SK-N-SH treated with all-trans-retinoic acid at 6 μM for 48 hours (cell line): ENCODE data around the gene EIF3I.

Experiments
- ATAC-seq: fragments of 200-7000 bp; cut with Tn5 transposase; 3 replicates; pipeline ENCODE4 v1.9.1; 2020; ENCODE audit warnings: mild to moderate bottlenecking, moderate library complexity
- ARNTL ChIP-seq: fragments of 450-650 bp; formaldehyde crosslinking; IDR thresholded peaks from 2 replicates; pipeline ENCODE4 v1.5.0; 2020; ENCODE audit warnings: low read depth, mild to moderate bottlenecking, moderate library complexity, borderline replicate concordance
- CSDC2 ChIP-seq: fragments of 250-450 bp; sonication (Bioruptor Pico); IDR thresholded peaks from 2 replicates; pipeline ENCODE4 v1.5.0; 2020; ENCODE audit warnings: mild to moderate bottlenecking, moderate library complexity
- ESRRG ChIP-seq: fragments of 250-450 bp; sonication (Bioruptor Pico); IDR thresholded peaks from 2 replicates; pipeline ENCODE4 v1.6.1; 2021; ENCODE audit warnings: mild to moderate bottlenecking
- OSR1 ChIP-seq: fragments of 250-450 bp; sonication (Bioruptor Pico); IDR thresholded peaks from 2 replicates; pipeline ENCODE4 v1.8.0; 2022; ENCODE audit warnings: moderate library complexity, mild to moderate bottlenecking, inconsistent platforms
- PPARA ChIP-seq: fragments of 250-450 bp; sonication (Bioruptor Pico); IDR thresholded peaks from 2 replicates; pipeline ENCODE4 v1.5.0; 2020; ENCODE audit warnings: mild to moderate bottlenecking, borderline replicate concordance
- RARB ChIP-seq: fragments of 250-450 bp; sonication (Bioruptor Pico); IDR thresholded peaks from 2 replicates; pipeline ENCODE4 v1.8.0; 2021; ENCODE audit warnings: mild to moderate bottlenecking, moderate library complexity
- SNAI2 ChIP-seq: fragments of 250-450 bp; sonication (Bioruptor Pico); IDR thresholded peaks from 2 replicates; pipeline ENCODE4 v1.5.0; 2020; ENCODE audit warnings: mild to moderate bottlenecking, moderate library complexity
- TOX ChIP-seq: fragments of 250-450 bp; sonication (Bioruptor Pico); IDR thresholded peaks from 2 replicates; pipeline ENCODE4 v1.8.0; 2021; ENCODE audit warnings: mild to moderate bottlenecking, moderate library complexity, borderline replicate concordance
- ZC3H10 ChIP-seq: fragments of 250-450 bp; sonication (Bioruptor Pico); IDR thresholded peaks from 2 replicates; pipeline ENCODE4 v1.5.1; 2021; ENCODE audit warnings: mild to moderate bottlenecking, moderate library complexity
- ZFP3 ChIP-seq: fragments of 250-450 bp; sonication (Bioruptor Pico); IDR thresholded peaks from 2 replicates; pipeline ENCODE4 v1.5.0; 2020; ENCODE audit warnings: mild to moderate bottlenecking, moderate library complexity
- ZFP30 ChIP-seq: fragments of 450-650 bp; formaldehyde crosslinking; IDR thresholded peaks from 2 replicates; pipeline ENCODE4 v1.5.0; 2022; ENCODE audit warnings: mild to moderate bottlenecking, moderate library complexity
- ZNF565 ChIP-seq: fragments of 450-650 bp; formaldehyde crosslinking; conservative IDR thresholded peaks from 2 replicates; pipeline ENCODE4 v1.5.0; 2020; ENCODE audit warnings: low read depth, mild to moderate bottlenecking, moderate library complexity
- ZNF70 ChIP-seq: fragments of 450-650 bp; formaldehyde crosslinking; IDR thresholded peaks from 2 replicates; pipeline ENCODE4 v1.5.0; 2020; ENCODE audit warnings: mild to moderate bottlenecking, moderate library complexity
- ZNF8 ChIP-seq: fragments of 450-650 bp; formaldehyde crosslinking; IDR thresholded peaks from 2 replicates; pipeline ENCODE4 v1.5.0; 2020; ENCODE audit warnings: mild to moderate bottlenecking, moderate library complexity
- TF ChIP-seq, protein P1 (sequence below): fragments of 250-450 bp; sonication (Bioruptor Pico); IDR thresholded peaks from 2 replicates; pipeline ENCODE4 v1.8.0; 2020; ENCODE audit warnings: mild to moderate bottlenecking, moderate library complexity, borderline replicate concordance
- TF ChIP-seq, protein P2 (sequence below): fragments of 250-450 bp; sonication (Bioruptor Pico); IDR thresholded peaks from 2 replicates; pipeline ENCODE4 v1.5.0; 2020; ENCODE audit warnings: mild to moderate bottlenecking, moderate library complexity
- TF ChIP-seq, protein P3 (sequence below): fragments of 250-450 bp; sonication (Bioruptor Pico); IDR thresholded peaks from 2 replicates; pipeline ENCODE4 v1.8.0; 2021; ENCODE audit warnings: low read depth, mild to moderate bottlenecking, moderate library complexity, borderline replicate concordance
- TF ChIP-seq, protein P4 (sequence below): fragments of 250-450 bp; sonication (Bioruptor Pico); IDR thresholded peaks from 2 replicates; pipeline ENCODE4 v1.5.1; 2021; ENCODE audit warnings: mild to moderate bottlenecking, moderate library complexity

The EIF3I gene

DNA sequence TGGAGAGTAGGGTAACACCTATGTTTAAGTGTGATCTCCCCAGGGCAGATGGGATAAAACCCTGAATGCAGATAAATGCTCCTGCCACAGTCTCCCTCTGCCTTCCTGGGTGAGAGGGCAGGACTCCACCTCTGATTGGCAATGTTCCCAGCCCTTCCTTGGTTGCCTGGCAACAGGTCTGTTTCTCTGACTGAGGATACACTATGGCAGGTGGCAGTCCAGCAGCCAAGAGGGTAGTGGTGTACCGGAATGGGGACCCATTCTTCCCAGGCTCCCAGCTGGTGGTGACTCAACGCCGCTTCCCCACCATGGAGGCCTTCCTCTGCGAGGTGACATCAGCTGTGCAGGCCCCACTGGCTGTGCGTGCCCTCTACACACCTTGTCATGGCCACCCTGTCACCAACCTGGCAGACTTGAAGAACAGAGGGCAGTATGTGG lies 13.3 kb upstream of the EIF3I start, which contains the start of gene DCDC2B:
Gene DCDC2B (plus strand): TSS at position 199 of the 438 bp plus-strand sequence. CDS start 5 bp downstream, at position 204.
- peak; percentile 4; the same call in 2 of the 3 replicates for ATAC-seq
- TF ChIP-seq SNAI2 (CRISPR knock-in tag) (no peak), ARNTL (CRISPR knock-in tag) (no peak), ZNF8 (CRISPR knock-in tag) (0 out of 2 replicates have a peak, but pooled peaks have one; percentile 40), OSR1 (CRISPR knock-in tag) (no peak)
- TF ChIP-seq, all 23 proteins: peak for 1

DNA sequence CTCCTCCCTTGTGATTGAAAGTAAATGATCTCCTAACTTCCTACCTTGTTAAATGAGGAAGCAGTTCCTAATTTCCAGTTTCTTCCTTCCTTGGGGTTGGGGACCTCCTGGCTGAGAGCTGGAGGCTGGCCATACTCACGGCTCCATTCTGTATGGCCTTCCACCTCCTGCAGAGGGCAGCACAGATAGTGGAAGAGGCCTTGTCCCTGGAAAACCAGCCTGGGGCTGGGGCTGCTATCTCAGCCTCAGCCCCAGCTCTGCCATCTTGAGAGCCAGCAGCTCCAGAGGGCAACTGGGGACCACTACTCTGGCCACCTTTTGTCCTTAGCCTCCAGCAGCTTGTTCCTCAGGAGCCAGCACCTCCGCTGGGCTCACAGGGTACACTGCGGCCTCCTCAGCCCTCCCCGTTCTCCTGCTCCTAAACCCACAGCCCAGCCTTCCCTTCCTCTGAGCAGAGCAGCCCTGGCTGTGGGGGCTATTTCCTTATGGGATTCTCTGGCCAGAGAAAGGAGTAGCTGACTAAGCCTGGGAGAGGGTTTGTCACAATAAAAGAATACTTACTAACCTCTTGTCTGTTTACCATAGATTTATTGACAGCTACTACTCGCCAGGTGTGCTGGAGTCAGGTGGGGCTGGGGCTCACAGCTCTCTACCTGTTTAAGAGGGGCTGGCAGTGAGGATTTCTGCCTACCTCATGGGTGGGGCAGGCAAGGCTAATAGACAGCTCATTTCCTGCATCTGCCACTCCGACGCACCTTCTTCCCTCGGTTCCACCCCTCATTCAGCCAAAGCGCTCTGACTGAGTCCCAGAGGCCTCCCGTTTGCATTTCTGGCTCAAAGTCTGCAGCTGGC lies 6.4 kb upstream of the EIF3I start:
- ATAC-seq, result peak; percentile 96

DNA sequence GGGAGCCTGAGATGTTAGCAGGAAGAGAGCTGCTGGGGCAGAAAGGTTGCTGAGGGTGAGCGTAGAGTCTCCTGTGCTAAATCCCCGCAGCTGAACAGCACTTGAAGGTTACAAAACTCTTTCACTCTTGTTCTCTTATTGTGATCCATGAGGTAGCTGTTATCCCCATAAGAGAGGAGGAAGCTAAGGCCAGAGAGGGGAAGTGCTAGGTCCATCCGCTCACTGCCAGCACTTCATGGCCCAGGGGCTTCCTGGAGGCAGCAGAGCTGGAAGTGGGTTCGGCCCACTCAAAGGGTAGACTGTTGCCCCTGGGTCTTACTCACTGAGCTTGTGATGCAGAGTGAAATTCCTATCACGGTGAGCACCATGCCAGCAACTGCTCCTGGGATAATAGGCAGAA lies 5.6 kb upstream of the EIF3I start:
- ATAC-seq, result no peak
- TF ChIP-seq ZFP30 (CRISPR knock-in tag) (no peak), ARNTL (CRISPR knock-in tag) (no peak)
- TF ChIP-seq, protein P1, sequence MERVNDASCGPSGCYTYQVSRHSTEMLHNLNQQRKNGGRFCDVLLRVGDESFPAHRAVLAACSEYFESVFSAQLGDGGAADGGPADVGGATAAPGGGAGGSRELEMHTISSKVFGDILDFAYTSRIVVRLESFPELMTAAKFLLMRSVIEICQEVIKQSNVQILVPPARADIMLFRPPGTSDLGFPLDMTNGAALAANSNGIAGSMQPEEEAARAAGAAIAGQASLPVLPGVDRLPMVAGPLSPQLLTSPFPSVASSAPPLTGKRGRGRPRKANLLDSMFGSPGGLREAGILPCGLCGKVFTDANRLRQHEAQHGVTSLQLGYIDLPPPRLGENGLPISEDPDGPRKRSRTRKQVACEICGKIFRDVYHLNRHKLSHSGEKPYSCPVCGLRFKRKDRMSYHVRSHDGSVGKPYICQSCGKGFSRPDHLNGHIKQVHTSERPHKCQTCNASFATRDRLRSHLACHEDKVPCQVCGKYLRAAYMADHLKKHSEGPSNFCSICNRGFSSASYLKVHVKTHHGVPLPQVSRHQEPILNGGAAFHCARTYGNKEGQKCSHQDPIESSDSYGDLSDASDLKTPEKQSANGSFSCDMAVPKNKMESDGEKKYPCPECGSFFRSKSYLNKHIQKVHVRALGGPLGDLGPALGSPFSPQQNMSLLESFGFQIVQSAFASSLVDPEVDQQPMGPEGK (CRISPR knock-in tag), result no peak
- TF ChIP-seq, protein P2, sequence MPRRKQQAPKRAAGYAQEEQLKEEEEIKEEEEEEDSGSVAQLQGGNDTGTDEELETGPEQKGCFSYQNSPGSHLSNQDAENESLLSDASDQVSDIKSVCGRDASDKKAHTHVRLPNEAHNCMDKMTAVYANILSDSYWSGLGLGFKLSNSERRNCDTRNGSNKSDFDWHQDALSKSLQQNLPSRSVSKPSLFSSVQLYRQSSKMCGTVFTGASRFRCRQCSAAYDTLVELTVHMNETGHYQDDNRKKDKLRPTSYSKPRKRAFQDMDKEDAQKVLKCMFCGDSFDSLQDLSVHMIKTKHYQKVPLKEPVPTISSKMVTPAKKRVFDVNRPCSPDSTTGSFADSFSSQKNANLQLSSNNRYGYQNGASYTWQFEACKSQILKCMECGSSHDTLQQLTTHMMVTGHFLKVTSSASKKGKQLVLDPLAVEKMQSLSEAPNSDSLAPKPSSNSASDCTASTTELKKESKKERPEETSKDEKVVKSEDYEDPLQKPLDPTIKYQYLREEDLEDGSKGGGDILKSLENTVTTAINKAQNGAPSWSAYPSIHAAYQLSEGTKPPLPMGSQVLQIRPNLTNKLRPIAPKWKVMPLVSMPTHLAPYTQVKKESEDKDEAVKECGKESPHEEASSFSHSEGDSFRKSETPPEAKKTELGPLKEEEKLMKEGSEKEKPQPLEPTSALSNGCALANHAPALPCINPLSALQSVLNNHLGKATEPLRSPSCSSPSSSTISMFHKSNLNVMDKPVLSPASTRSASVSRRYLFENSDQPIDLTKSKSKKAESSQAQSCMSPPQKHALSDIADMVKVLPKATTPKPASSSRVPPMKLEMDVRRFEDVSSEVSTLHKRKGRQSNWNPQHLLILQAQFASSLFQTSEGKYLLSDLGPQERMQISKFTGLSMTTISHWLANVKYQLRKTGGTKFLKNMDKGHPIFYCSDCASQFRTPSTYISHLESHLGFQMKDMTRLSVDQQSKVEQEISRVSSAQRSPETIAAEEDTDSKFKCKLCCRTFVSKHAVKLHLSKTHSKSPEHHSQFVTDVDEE, result no peak

More for the DNA sequence above, 6.4 kb upstream of the EIF3I start:
- TF ChIP-seq CSDC2 (CRISPR knock-in tag), result no peak
- TF ChIP-seq, protein P1 (CRISPR knock-in tag), result no peak

DNA sequence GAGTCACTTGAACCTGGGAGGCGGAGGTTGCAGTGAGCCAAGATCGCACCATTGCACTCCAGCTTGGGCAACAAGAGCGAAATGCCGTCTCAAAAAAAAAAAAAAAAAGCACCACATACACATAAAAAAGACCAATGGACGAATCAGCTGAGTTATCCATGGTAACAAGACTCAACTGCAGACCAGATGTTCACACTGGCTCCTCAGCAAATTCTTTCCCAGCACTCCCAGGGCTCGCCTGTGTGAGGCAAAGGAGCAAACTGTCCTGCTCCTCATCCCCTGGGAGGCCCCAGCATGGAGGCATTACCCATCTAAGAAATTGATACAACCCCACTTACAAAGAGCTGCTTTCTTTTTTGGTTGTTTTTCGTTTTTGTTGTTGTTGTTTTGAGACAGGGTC lies 3.2 kb upstream of the EIF3I start:
- ATAC-seq, result no peak
- TF ChIP-seq ARNTL (CRISPR knock-in tag) (no peak), OSR1 (CRISPR knock-in tag) (no peak), PPARA (CRISPR knock-in tag) (no peak), ZNF70 (CRISPR knock-in tag) (no peak), CSDC2 (CRISPR knock-in tag) (no peak), ZC3H10 (CRISPR knock-in tag) (no peak), ESRRG (CRISPR knock-in tag) (no peak), TOX (CRISPR knock-in tag) (no peak), SNAI2 (CRISPR knock-in tag) (no peak), ZNF565 (CRISPR knock-in tag) (no peak), RARB (CRISPR knock-in tag) (no peak), ZFP30 (CRISPR knock-in tag) (no peak), ZFP3 (CRISPR knock-in tag) (no peak)
- TF ChIP-seq, protein P2, result no peak
- TF ChIP-seq, protein P3, sequence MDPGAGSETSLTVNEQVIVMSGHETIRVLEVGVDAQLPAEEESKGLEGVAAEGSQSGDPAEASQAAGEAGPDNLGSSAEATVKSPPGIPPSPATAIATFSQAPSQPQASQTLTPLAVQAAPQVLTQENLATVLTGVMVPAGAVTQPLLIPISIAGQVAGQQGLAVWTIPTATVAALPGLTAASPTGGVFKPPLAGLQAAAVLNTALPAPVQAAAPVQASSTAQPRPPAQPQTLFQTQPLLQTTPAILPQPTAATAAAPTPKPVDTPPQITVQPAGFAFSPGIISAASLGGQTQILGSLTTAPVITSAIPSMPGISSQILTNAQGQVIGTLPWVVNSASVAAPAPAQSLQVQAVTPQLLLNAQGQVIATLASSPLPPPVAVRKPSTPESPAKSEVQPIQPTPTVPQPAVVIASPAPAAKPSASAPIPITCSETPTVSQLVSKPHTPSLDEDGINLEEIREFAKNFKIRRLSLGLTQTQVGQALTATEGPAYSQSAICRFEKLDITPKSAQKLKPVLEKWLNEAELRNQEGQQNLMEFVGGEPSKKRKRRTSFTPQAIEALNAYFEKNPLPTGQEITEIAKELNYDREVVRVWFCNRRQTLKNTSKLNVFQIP (CRISPR knock-in tag), result no peak
- TF ChIP-seq, protein P4, sequence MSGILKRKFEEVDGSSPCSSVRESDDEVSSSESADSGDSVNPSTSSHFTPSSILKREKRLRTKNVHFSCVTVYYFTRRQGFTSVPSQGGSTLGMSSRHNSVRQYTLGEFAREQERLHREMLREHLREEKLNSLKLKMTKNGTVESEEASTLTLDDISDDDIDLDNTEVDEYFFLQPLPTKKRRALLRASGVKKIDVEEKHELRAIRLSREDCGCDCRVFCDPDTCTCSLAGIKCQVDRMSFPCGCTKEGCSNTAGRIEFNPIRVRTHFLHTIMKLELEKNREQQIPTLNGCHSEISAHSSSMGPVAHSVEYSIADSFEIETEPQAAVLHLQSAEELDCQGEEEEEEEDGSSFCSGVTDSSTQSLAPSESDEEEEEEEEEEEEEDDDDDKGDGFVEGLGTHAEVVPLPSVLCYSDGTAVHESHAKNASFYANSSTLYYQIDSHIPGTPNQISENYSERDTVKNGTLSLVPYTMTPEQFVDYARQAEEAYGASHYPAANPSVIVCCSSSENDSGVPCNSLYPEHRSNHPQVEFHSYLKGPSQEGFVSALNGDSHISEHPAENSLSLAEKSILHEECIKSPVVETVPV (CRISPR knock-in tag), result no peak
- TF ChIP-seq, protein P1 (CRISPR knock-in tag), result no peak
